IMR-90 (cell line): Measurements from ENCODE around the gene MARK2. TPM values are rescaled to one million over a fixed set of nuclear protein-coding genes. Genes with fewer than 3 reads are reported as not detected.

Source experiments
- ATAC-seq: fragments of 200-7000 bp; cut with Tn5 transposase; 2 replicates; pipeline ENCODE4 v1.9.1; 2020; ENCODE audit warnings: low read depth, mild to moderate bottlenecking, moderate library complexity
- BruUV-seq: library from RNA; stranded (reverse); fragments of 400-500 nt; replicated peaks from 2 replicates; lab custom pipeline; 2021; lab: Mats Ljungman, UMichigan
- CTCF ChIA-PET: fragments of 300-600 bp; formaldehyde crosslinking; extraction: SDS; loops from one replicate; lab custom pipeline; 2021; ENCODE audit warnings: antibody characterized with exemption; lab: Yijun Ruan, JAX
- POLR2A ChIA-PET: fragments of 300-600 bp; sonication (Branson Sonifier 250); formaldehyde crosslinking; loops from one replicate; lab custom pipeline; 2022; ENCODE audit warnings: antibody characterized with exemption; ENCODE audit not compliant: unreplicated experiment; lab: Charles Lee
- DNase-seq: peaks from one replicate; pipeline ENCODE4 v3.0.0; 2013
- H2AFZ ChIP-seq: replicated peaks from 2 replicates; pipeline ENCODE3; 2013; ENCODE audit warnings: low read length, mild to moderate bottlenecking; ENCODE audit not compliant: poor library complexity
- H2AK5ac ChIP-seq: 2 replicates; pipeline ENCODE4 v1.6.1; 2013; ENCODE audit warnings: low read depth, low read length, inconsistent platforms
- H2AK9ac ChIP-seq: replicated peaks from 2 replicates; pipeline ENCODE3; 2013; ENCODE audit warnings: mild to moderate bottlenecking, low read depth, low read length, moderate library complexity; ENCODE audit not compliant: poor library complexity
- H2BK120ac ChIP-seq: 2 replicates; pipeline ENCODE4 v1.6.1; 2013; ENCODE audit warnings: low read depth, low read length, inconsistent platforms
- H2BK15ac ChIP-seq: 3 replicates; pipeline ENCODE4 v1.6.1; 2013; ENCODE audit warnings: low read depth, low read length, inconsistent platforms
- H2BK20ac ChIP-seq: 2 replicates; pipeline ENCODE4 v1.6.1; 2013; ENCODE audit warnings: low read depth, mild to moderate bottlenecking, inconsistent platforms, low read length, moderate library complexity
- H2BK5ac ChIP-seq: 2 replicates; pipeline ENCODE4 v1.6.1; 2013; ENCODE audit warnings: mild to moderate bottlenecking, low read depth, low read length, inconsistent platforms; ENCODE audit not compliant: poor library complexity, severe bottlenecking
- H3K14ac ChIP-seq: replicated peaks from 2 replicates; pipeline ENCODE4 v1.6.1; 2013; ENCODE audit warnings: low read depth, low read length, inconsistent platforms
- H3K18ac ChIP-seq: 2 replicates; pipeline ENCODE4 v1.6.1; 2013; ENCODE audit warnings: low read depth, low read length, control low read depth
- H3K23ac ChIP-seq: 2 replicates; pipeline ENCODE4 v1.6.1; 2013; ENCODE audit warnings: low read depth, low read length, inconsistent platforms
- H3K27ac ChIP-seq: 2 replicates; pipeline ENCODE4 v1.5.1; 2013; ENCODE audit warnings: mild to moderate bottlenecking, control low read depth, low read length; ENCODE audit not compliant: insufficient read depth
- H3K27me3 ChIP-seq: 2 replicates; pipeline ENCODE4 v1.6.1; 2013; ENCODE audit warnings: low read length; ENCODE audit not compliant: control insufficient read depth, insufficient read depth
- H3K36me3 ChIP-seq: 2 replicates; pipeline ENCODE4 v1.6.1; 2013; ENCODE audit warnings: low read length, mixed read lengths; ENCODE audit not compliant: control insufficient read depth, insufficient read depth
- H3K4ac ChIP-seq: 2 replicates; pipeline ENCODE4 v1.6.1; 2013; ENCODE audit warnings: low read depth, low read length, inconsistent platforms
- H3K4me1 ChIP-seq: 2 replicates; pipeline ENCODE4 v1.6.1; 2013; ENCODE audit warnings: low read length, mixed read lengths; ENCODE audit not compliant: control insufficient read depth, insufficient read depth
- H3K4me2 ChIP-seq: 2 replicates; pipeline ENCODE4 v1.6.1; 2013; ENCODE audit warnings: low read depth, mild to moderate bottlenecking, control low read depth, low read length, moderate library complexity
- H3K4me3 ChIP-seq: 2 replicates; pipeline ENCODE4 v1.5.1; 2013; ENCODE audit warnings: low read depth, mild to moderate bottlenecking, control low read depth, low read length, moderate library complexity; ENCODE audit not compliant: insufficient read depth
- H3K56ac ChIP-seq: 2 replicates; pipeline ENCODE4 v1.6.1; 2013; ENCODE audit warnings: low read length, inconsistent platforms; ENCODE audit not compliant: insufficient read depth; ENCODE audit errors: extremely low read depth
- H3K79me1 ChIP-seq, 2 experiments: 2 replicates each; pipeline ENCODE4 v1.6.1; 2013; ENCODE audit warnings: low read length in 2 of 2, inconsistent platforms in 1 of 2, low read depth in 1 of 2
- H3K9ac ChIP-seq: 2 replicates; pipeline ENCODE4 v1.6.1; 2013; ENCODE audit warnings: low read depth, low read length, control low read depth
- H3K9me1 ChIP-seq: 2 replicates; pipeline ENCODE4 v1.6.1; 2013; ENCODE audit warnings: low read length, inconsistent platforms; ENCODE audit not compliant: insufficient read depth
- H3K9me3 ChIP-seq: 2 replicates; pipeline ENCODE4 v1.6.1; 2013; ENCODE audit warnings: low read length; ENCODE audit not compliant: control insufficient read depth, insufficient read depth
- H4K20me1 ChIP-seq: 2 replicates; pipeline ENCODE4 v1.6.1; 2013; ENCODE audit warnings: low read length, inconsistent platforms; ENCODE audit not compliant: insufficient read depth
- H4K5ac ChIP-seq: 2 replicates; pipeline ENCODE4 v1.6.1; 2013; ENCODE audit warnings: mild to moderate bottlenecking, low read depth, low read length, control low read depth
- H4K8ac ChIP-seq, 2 experiments: 2 replicates each; pipeline ENCODE4 v1.6.1; 2013; ENCODE audit warnings: low read depth in 2 of 2, low read length in 2 of 2, control low read depth in 1 of 2, inconsistent platforms in 1 of 2
- H4K91ac ChIP-seq: 2 replicates; pipeline ENCODE4 v1.6.1; 2013; ENCODE audit warnings: low read depth, low read length, inconsistent platforms; ENCODE audit not compliant: insufficient read depth
- BHLHE40 ChIP-seq: fragments of 150-350 bp; IDR thresholded peaks from 2 replicates; pipeline ENCODE4 v1.6.1; 2016; ENCODE audit warnings: mild to moderate bottlenecking, low read depth, low read length
- CEBPB ChIP-seq: IDR thresholded peaks from 2 replicates; pipeline ENCODE4 v1.6.1; 2012; ENCODE audit warnings: low read depth, low read length, improper control_type of control experiment
- CHD1 ChIP-seq: IDR thresholded peaks from 2 replicates; pipeline ENCODE4 v1.6.1; 2012; ENCODE audit warnings: low read depth, low read length, improper control_type of control experiment
- CTCF ChIP-seq: conservative IDR thresholded peaks from 2 replicates; pipeline ENCODE4 v1.5.1; 2012; ENCODE audit warnings: mild to moderate bottlenecking, low read depth, low read length, improper control_type of control experiment
- ELK1 ChIP-seq: fragments of 150-350 bp; IDR thresholded peaks from 2 replicates; pipeline ENCODE4 v1.6.1; 2016; ENCODE audit warnings: low read depth, mild to moderate bottlenecking, low read length, moderate library complexity, borderline replicate concordance
- FOS ChIP-seq: fragments of 150-350 bp; IDR thresholded peaks from 2 replicates; pipeline ENCODE4 v1.6.1; 2016; ENCODE audit warnings: low read depth, low read length
- MAFK ChIP-seq: IDR thresholded peaks from 2 replicates; pipeline ENCODE4 v1.6.1; 2012; ENCODE audit warnings: low read depth, low read length, improper control_type of control experiment
- MAZ ChIP-seq: IDR thresholded peaks from 2 replicates; pipeline ENCODE4 v1.6.1; 2012; ENCODE audit warnings: low read depth, mild to moderate bottlenecking, low read length, improper control_type of control experiment, moderate library complexity, borderline replicate concordance
- MXI1 ChIP-seq: IDR thresholded peaks from 2 replicates; pipeline ENCODE4 v1.6.1; 2012; ENCODE audit warnings: low read depth, mild to moderate bottlenecking, low read length, moderate library complexity, borderline replicate concordance
- NFE2L2 ChIP-seq: fragments of 150-350 bp; IDR thresholded peaks from 2 replicates; pipeline ENCODE4 v1.6.1; 2016; ENCODE audit warnings: low read depth, mild to moderate bottlenecking, low read length
- POLR2A ChIP-seq: IDR thresholded peaks from 2 replicates; pipeline ENCODE4 v1.6.1; 2012; ENCODE audit warnings: mild to moderate bottlenecking, low read depth, low read length
- RAD21 ChIP-seq: IDR thresholded peaks from 2 replicates; pipeline ENCODE4 v1.6.1; 2012; ENCODE audit warnings: low read length, improper control_type of control experiment
- RCOR1 ChIP-seq: IDR thresholded peaks from 2 replicates; pipeline ENCODE4 v1.6.1; 2012; ENCODE audit warnings: mild to moderate bottlenecking, low read length, improper control_type of control experiment; ENCODE audit not compliant: insufficient replicate concordance
- RFX5 ChIP-seq: IDR thresholded peaks from 2 replicates; pipeline ENCODE4 v1.8.0; 2012; ENCODE audit warnings: low read depth, mild to moderate bottlenecking, low read length, moderate library complexity
- SMC3 ChIP-seq: fragments of 150-350 bp; IDR thresholded peaks from 2 replicates; pipeline ENCODE4 v1.6.1; 2016; ENCODE audit warnings: low read depth, mild to moderate bottlenecking, antibody characterized with exemption, low read length, moderate library complexity
- USF2 ChIP-seq: fragments of 150-350 bp; IDR thresholded peaks from 2 replicates; pipeline ENCODE4 v1.6.1; 2017; ENCODE audit warnings: mild to moderate bottlenecking, antibody characterized with exemption, low read length, low read depth
- WGBS, 2 experiments: methylation state at CpG; one replicate each; pipeline versions ENCODE4 v1.1.5 to v1.1.7; 2013; ENCODE audit warnings: missing lambda C conversion rate in 2 of 2; ENCODE audit not compliant: insufficient read length in 1 of 2; ENCODE audit errors: extremely low coverage in 2 of 2; 5-methylcytosine and 5-hydroxymethylcytosine counted together
- dilution Hi-C: fragments of 300-500 bp; cut with HindIII; formaldehyde crosslinking; loops from one replicate; pipeline ENCODE4 v1.14.3; 2018; ENCODE audit warnings: low sequenced_read_pairs; ENCODE audit not compliant: unreplicated experiment
- in situ Hi-C: fragments of 300-500 bp; cut with MboI; formaldehyde crosslinking; loops from 3 replicates; pipeline ENCODE4 v1.14.3; 2019; ENCODE audit warnings: low sequenced_read_pairs, inconsistent platforms, mixed read lengths
- intact Hi-C: fragments of 100-400 bp; cut with micrococcal nuclease; formaldehyde crosslinking; loops from 2 replicates; pipeline ENCODE4 v1.10.0; 2022
- polyA plus RNA-seq, 3 experiments: library from polyadenylated mRNA; depleted of rRNA; stranded (reverse); fragments of >200 nt; gene quantifications; 2 replicates each; pipeline ENCODE4 v1.2.3, GENCODE V29; 2012; ENCODE audit warnings: low replicate concordance in 1 of 3
- total RNA-seq: library from RNA; depleted of rRNA; stranded (reverse); fragments of >200 nt; gene quantifications from 2 replicates; pipeline ENCODE4 v1.2.3, GENCODE V29; 2012

The MARK2 gene
- total and polyA plus RNA-seq, 2 of the 4 experiments (the other 2 are of a cell fraction) = 6.6 to 17.3 TPM

GRCh38 chr11:63952570-63952969 lies 113.7 kb downstream of the MARK2 start:
- ATAC-seq = no peak
- H3K9me1 ChIP-seq = peaks cover 5% of the 10 kb centered on the region; the same call in 1 of the 2 replicates
- dilution Hi-C loops (no loop called here), intact Hi-C loops (no loop called here), in situ Hi-C loops (no loop called here)
- WGBS, 2 experiments = 100% methylated on average over 1 of the region's 4 CpGs; no CpG with 5 or more reads in 1 of the 2 experiments
- no peak overlapping the region for H3K56ac ChIP-seq
- H3K9me3 ChIP-seq = no peaks in the 10 kb centered on the region
- H2BK120ac ChIP-seq = no peak overlapping the region
- H3K23ac ChIP-seq = no peak overlapping the region
- H3K79me1 ChIP-seq = peaks cover 0 to 9% of the 10 kb centered on the region in 2 experiments; a peak in 3 of 4 replicates
- no peaks in the 10 kb centered on the region for H3K4me1 ChIP-seq
- no peak overlapping the region for H3K27ac ChIP-seq
- no peak for DNase-seq
- H3K4ac ChIP-seq = no peak overlapping the region
- no peak overlapping the region for H3K14ac ChIP-seq
- H3K27me3 ChIP-seq = no peaks in the 10 kb centered on the region
- no peak for TF ChIP-seq POLR2A
- no peak for TF ChIP-seq FOS
- no peak for TF ChIP-seq BHLHE40
- no peak for TF ChIP-seq CHD1
- no peak for TF ChIP-seq RCOR1
- no peak for TF ChIP-seq USF2
- TF ChIP-seq SMC3 = no peak
- TF ChIP-seq MXI1 = no peak
- no peak for TF ChIP-seq CEBPB
- TF ChIP-seq RFX5 = no peak
- TF ChIP-seq NFE2L2 = no peak
- no peak for TF ChIP-seq ELK1
- TF ChIP-seq MAFK = no peak
- TF ChIP-seq CTCF = no peak
- TF ChIP-seq MAZ = no peak
- no peak for TF ChIP-seq RAD21
- no peaks in the 10 kb centered on the region for H4K20me1 ChIP-seq
- no peak overlapping the region for H4K5ac ChIP-seq
- H3K4me3 ChIP-seq = no peak overlapping the region
- H3K9ac ChIP-seq = no peak overlapping the region
- H2BK20ac ChIP-seq = no peak overlapping the region
- no peak overlapping the region for H4K91ac ChIP-seq
- no peak overlapping the region for H2BK5ac ChIP-seq
- no peak overlapping the region for H3K4me2 ChIP-seq
- H2AFZ ChIP-seq = no peak overlapping the region
- H2BK15ac ChIP-seq = no peak overlapping the region
- H4K8ac ChIP-seq = no peak overlapping the region
- no peak overlapping the region for H2AK9ac ChIP-seq
- ChIA-PET CTCF (interaction anchor here (1.1 kb wide), 1 partner anchor 18 kb away, joined by 4 read pairs; no protein-coding TSS in a partner anchor), POLR2A (no interaction called here)
- no peak overlapping the region for H2AK5ac ChIP-seq
- BruUV-seq = no TSS peak
- H3K36me3 ChIP-seq = peaks cover 45% of the 10 kb centered on the region
- H3K18ac ChIP-seq = no peak overlapping the region
